HuH-7 (cell line): Measurements from ENCODE around the gene NDUFS7.

Source experiments
- DNase-seq: peaks from one replicate; pipeline ENCODE4 v3.0.0; 2011; ENCODE audit warnings: low spot score

The NDUFS7 gene

GRCh38 chr19:1364070-1364704 is 19.5 kb upstream of the NDUFS7 start:
- DNase-seq: no peak

GRCh38 chr19:1365319-1366269 is 18.1 kb upstream of the NDUFS7 start:
- DNase-seq: no peak

GRCh38 chr19:1366296-1366695 is 17.4 kb upstream of the NDUFS7 start:
- DNase-seq: no peak

GRCh38 chr19:1366899-1367870 is 16.5 kb upstream of the NDUFS7 start:
- DNase-seq: no peak

- DNase-seq: no peak
Measured at GRCh38 chr19:1369214-1369805, 14.4 kb upstream of the NDUFS7 start.

GRCh38 chr19:1370579-1371361 is 12.9 kb upstream of the NDUFS7 start:
- no peak for DNase-seq

- DNase-seq: no peak
Measured at GRCh38 chr19:1373042-1373533, 10.6 kb upstream of the NDUFS7 start.

GRCh38 chr19:1373534-1374249 is 10.0 kb upstream of the NDUFS7 start:
- DNase-seq: no peak

- DNase-seq: no peak
Measured at GRCh38 chr19:1374250-1374577, 9.5 kb upstream of the NDUFS7 start.

- DNase-seq: no peak
Measured at GRCh38 chr19:1376415-1376805, 7.3 kb upstream of the NDUFS7 start.

GRCh38 chr19:1377176-1377964 is 6.3 kb upstream of the NDUFS7 start:
- DNase-seq: no peak

GRCh38 chr19:1377965-1378785 is 5.5 kb upstream of the NDUFS7 start:
- no peak for DNase-seq

GRCh38 chr19:1379126-1379905 is 4.4 kb upstream of the NDUFS7 start:
- DNase-seq: no peak

- no peak for DNase-seq
Measured at GRCh38 chr19:1379961-1380489, 3.7 kb upstream of the NDUFS7 start.

GRCh38 chr19:1382250-1382649 is 1.5 kb upstream of the NDUFS7 start:
- no peak for DNase-seq

GRCh38 chr19:1383017-1383311 is 743 bp upstream of the NDUFS7 start:
- no peak for DNase-seq

GRCh38 chr19:1384085-1384462 is 367 bp downstream of the NDUFS7 start:
- no peak for DNase-seq
